ENCODE data around the gene AKNA.
"Not testable (repeated sequence)": the region's sequence is repeated elsewhere in the genome, so short reads cannot be mapped to it uniquely, and the experiment has no call there.

- TF ChIP-seq CTCF (IDR thresholded peaks at IDR 0.05; ENCODE audit: low read length); EZH2 (IDR thresholded peaks at IDR 0.05; ENCODE audit: borderline replicate concordance, low read length): not testable (repeated sequence)
Observed at GRCh38 chr9:114325684-114326254, 62.0 kb downstream of the AKNA start.

Data from OCI-LY1 (cell line).